Fibroblast of villous mesenchyme (primary cell): ENCODE results near the gene LRP1B. TPM values are rescaled to one million over a fixed set of nuclear protein-coding genes. Genes with fewer than 3 reads are reported as not detected.

Source experiments
- DNase-seq: peaks from one replicate; pipeline ENCODE4 v3.0.0-alpha.2; 2010; ENCODE audit warnings: low read depth
- H3K4me3 ChIP-seq: 2 replicates; pipeline ENCODE4 v1.5.1; 2011; ENCODE audit warnings: low read depth, mild to moderate bottlenecking, low read length
- CTCF ChIP-seq: IDR thresholded peaks from 2 replicates; pipeline ENCODE4 v1.5.1; 2012; ENCODE audit warnings: low read depth, mild to moderate bottlenecking, low read length; ENCODE audit not compliant: insufficient read depth
- total RNA-seq: library from RNA; depleted of rRNA; stranded (reverse); fragments of >200 nt; gene quantifications from 2 replicates; pipeline ENCODE4 v1.2.3, GENCODE V29; 2012

Gene LRP1B
- total RNA-seq, 1 donor = 2.2 TPM

GRCh38 chr2:142037744-142038143 is 93.1 kb downstream of the LRP1B start:
- TF ChIP-seq CTCF = no peak
- no peak for DNase-seq
- no peak overlapping the region for H3K4me3 ChIP-seq

GRCh38 chr2:142037066-142037465 is 93.8 kb downstream of the LRP1B start:
- DNase-seq = no peak
- no peak overlapping the region for H3K4me3 ChIP-seq
- no peak for TF ChIP-seq CTCF

- no peak for TF ChIP-seq CTCF
- no peak overlapping the region for H3K4me3 ChIP-seq
- DNase-seq = no peak
Observed at GRCh38 chr2:142033393-142033792, 97.4 kb downstream of the LRP1B start.

- TF ChIP-seq CTCF = no peak
- H3K4me3 ChIP-seq = no peak overlapping the region
- DNase-seq = no peak
Observed at GRCh38 chr2:142031656-142032055, 99.2 kb downstream of the LRP1B start.

GRCh38 chr2:142030735-142031134 is 100.1 kb downstream of the LRP1B start:
- no peak for TF ChIP-seq CTCF
- no peak overlapping the region for H3K4me3 ChIP-seq
- DNase-seq = no peak

- no peak overlapping the region for H3K4me3 ChIP-seq
- TF ChIP-seq CTCF = no peak
- no peak for DNase-seq
Observed at GRCh38 chr2:142029974-142030373, 100.8 kb downstream of the LRP1B start.

GRCh38 chr2:142025394-142025793 is 105.4 kb downstream of the LRP1B start:
- DNase-seq = no peak
- no peak overlapping the region for H3K4me3 ChIP-seq
- no peak for TF ChIP-seq CTCF
